GM19351 (cell line): Measurements from ENCODE around the gene MDFIC.

ENCODE experiments used
- ATAC-seq: cut with Tn5 transposase; IDR thresholded peaks from one replicate; pipeline ENCODE4 v1.9.1; 2021; ENCODE audit warnings: mild to moderate bottlenecking, moderate library complexity; ENCODE audit not compliant: unreplicated experiment

MDFIC gene

GRCh38 chr7:114949231-114949630 lies 27.3 kb downstream of the MDFIC start:
- ATAC-seq, result no peak

- ATAC-seq, result no peak
Observed at GRCh38 chr7:114952296-114952695, 30.4 kb downstream of the MDFIC start.

- ATAC-seq, result no peak
Observed at GRCh38 chr7:114953724-114954123, 31.8 kb downstream of the MDFIC start.

DNA sequence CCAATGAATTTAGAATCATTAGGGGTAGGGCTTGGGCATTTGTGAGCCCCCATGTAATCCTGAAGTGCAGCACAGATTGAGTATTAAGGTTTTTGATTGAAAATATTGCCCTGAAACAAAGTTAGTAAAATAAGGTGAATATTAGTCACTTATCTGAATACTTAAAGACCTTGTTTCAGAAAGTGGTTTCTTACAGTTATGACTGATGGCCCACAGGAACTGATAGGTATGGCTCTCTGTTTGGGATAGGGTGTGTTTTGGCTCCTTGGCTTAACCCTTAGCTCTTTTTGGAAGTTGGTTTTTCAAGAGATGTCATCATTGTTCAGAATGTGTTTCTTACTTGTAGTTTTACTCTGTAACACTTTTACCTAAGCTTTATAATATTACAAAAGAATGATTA lies 34.8 kb downstream of the MDFIC start:
- ATAC-seq, result peak; percentile 47

DNA sequence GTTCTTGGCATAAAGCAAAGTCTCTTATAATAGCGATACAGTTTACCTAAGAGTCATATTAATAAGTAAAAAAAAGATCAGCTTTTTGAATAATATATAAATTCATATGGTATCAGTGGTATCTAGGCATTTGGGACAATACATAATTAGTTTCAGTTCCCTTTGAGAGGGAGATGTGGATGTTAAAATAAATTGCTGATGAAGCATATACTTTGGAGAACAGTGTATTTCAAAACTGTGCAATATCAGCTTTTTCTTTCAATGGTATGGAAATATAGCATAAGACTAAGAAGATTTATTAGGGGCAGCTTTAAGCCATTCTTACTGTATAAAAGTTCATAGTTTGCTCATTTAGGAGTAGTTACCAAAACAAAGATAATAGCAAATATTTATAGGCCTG lies 35.5 kb downstream of the MDFIC start:
- no peak for ATAC-seq

DNA sequence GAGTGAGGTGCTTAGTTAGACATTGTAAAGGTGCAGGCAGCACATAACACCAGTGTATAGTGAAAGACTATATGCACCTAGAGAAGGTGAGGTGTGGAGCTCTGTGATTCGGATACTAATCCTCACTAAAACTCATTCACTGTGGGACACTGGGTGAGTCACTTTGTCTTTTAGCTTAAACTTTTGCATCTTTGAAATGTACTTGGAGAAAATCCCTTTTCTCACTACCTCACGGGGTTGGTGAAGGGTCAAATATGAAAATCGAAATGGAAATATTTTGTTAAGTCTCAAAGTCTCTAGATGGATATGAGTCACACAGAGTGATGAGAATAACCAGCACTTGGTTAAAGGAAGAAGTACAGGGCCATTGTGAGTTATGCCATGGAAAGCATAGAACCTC lies 38.0 kb downstream of the MDFIC start:
- ATAC-seq, result peak; percentile 79

DNA sequence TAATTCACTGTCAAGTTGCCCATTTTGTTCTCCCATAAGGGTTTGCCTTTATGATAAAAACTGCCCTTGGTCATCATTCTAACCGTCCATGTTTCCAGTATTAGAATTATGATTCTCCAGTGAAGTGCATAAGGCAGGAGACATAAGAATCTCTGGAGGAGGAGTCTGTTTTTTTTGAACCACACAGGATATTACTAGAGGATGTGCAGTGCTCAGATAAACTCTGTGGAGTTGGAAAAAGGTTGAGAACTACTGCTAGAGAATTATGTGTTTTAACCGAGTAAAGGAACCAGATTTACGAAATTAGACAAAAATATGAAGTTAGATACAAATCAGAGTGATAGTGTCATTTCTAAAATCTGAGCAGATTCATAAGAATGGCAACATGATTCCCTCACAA lies 40.5 kb downstream of the MDFIC start:
- ATAC-seq, result no peak

DNA sequence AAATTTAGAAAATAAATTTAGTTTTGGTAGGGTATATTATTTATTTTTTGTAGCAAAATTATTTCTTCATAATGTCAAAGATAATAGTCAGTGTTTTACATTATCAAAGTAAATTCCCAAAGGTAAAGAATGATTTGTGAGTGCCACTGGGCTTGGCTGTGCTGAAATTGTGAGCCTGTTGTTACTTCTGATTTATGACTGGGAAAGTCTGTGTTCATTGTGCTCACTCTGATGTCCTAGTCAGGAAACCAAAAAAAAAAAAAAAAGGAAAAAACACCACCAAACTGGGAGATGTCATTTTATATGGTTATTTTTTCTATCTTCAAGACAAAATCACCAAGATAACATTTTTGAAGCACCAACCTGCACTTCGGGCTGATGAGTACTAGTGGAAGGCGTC lies 44.3 kb downstream of the MDFIC start:
- no peak for ATAC-seq

GRCh38 chr7:114969096-114969495 lies 47.2 kb downstream of the MDFIC start:
- no peak for ATAC-seq

DNA sequence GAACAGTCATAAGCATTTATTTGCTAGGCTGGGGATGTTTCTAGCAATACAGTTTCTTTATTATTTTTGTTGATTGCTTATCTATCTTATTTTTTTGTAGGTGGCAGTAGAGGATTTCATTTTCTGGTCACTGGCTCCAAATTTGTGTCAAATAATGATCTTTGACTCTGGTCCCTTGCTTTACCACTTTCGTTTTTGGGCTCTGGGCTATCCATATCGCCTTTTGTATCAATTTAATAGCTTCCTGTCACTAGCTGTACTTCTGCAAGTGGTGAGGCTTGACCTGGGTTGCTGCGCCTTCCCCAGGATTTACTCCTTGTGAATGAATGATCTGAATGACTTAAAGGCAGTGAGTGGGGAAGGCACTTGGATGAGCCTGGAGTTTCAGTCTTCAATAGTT lies 48.4 kb downstream of the MDFIC start:
- ATAC-seq, result no peak

- no peak for ATAC-seq
Observed at GRCh38 chr7:114970732-114971131, 48.8 kb downstream of the MDFIC start.

- no peak for ATAC-seq
Observed at GRCh38 chr7:114972567-114972966, 50.7 kb downstream of the MDFIC start.

- ATAC-seq, result no peak
Observed at GRCh38 chr7:114973147-114973546, 51.3 kb downstream of the MDFIC start.

DNA sequence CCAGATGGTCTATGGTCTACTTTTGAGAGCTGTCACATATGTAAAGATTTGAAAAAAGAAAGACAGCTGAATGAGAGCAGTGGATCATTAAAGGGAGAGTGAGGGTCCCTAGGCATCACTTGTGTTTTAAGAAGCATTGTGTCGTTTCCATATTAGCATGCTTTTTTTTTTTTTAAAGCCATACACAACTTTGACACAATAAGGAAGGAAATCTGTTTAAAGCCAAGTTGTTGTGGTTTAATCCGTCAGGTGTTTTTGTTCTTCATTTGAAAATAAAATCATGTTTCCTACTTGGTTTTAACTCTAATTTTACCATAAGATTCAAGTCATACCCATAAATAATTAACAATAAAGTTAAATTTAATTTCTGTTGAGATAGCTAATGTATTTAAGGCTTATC lies 53.5 kb downstream of the MDFIC start:
- no peak for ATAC-seq

DNA sequence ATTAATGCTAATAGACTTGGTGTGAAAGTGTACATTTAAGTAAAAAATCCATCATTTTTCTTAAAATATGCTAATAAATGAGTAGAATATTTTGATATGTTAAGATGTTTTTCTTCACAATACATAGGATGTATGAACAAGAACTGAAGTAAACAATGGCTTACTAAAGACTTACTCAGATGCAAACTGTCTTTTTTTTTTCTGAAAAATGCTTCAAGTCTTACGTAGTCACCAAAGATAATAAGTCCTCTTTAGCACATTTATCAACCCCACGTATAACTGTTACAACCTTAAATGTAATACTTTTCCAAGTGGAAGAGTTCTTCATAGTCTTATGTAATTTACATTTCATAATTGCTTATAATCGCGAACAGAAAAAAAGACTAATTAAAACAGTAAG lies 54.8 kb downstream of the MDFIC start:
- ATAC-seq, result no peak

GRCh38 chr7:114977277-114977676 lies 55.4 kb downstream of the MDFIC start:
- ATAC-seq, result no peak

DNA sequence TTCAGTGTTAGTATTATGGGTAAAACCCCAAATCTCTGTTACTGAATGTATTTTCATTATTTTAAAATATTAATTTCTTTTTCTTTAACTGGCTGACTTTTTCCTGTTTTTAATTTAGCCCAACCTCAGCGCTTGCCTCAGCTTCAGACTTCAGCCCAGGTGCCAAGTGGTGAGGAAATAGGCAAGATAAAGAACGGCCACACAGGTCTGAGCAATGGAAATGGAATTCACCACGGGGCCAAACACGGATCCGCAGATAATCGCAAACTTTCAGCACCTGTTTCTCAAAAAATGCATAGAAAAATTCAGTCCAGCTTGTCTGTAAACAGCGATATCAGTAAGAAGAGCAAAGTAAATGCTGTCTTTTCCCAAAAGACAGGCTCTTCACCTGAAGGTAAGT lies 57.5 kb downstream of the MDFIC start:
- ATAC-seq, result no peak

DNA sequence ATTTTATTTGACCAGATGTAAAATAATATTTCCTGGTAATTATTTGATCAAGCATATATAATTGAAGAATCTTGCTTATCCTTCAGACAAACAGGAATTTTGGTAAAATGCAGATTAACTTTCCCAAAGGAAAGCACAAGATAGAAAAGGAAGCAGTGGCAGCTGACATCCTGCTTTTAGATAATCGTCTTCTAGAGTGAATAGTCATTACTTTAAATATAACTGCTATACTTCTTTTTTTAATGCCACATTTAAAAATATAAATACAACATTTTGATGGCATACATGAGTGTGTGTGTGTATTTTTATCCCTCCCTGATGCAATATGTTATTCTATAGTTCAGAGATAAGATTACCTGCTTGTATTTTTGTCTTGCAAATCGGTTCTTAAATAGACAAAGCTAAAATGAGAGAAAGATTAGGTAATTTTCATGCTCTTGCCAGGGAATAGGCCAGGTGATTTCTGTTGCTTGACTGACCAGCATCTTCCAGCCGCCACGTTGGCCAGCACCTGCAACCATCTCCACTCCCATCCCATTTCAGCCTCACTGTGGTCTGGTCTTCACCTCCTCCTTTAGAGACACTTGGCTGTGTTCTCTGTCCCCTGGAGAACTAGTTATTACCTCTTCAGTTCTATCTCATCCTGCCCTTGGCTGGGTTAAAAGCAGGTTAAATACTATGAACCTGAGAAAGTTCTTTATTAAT lies 58.1 kb downstream of the MDFIC start:
- ATAC-seq, result no peak

- no peak for ATAC-seq
Observed at GRCh38 chr7:114981323-114981722, 59.4 kb downstream of the MDFIC start.

GRCh38 chr7:114985116-114985715 lies 63.3 kb downstream of the MDFIC start:
- ATAC-seq, result no peak

DNA sequence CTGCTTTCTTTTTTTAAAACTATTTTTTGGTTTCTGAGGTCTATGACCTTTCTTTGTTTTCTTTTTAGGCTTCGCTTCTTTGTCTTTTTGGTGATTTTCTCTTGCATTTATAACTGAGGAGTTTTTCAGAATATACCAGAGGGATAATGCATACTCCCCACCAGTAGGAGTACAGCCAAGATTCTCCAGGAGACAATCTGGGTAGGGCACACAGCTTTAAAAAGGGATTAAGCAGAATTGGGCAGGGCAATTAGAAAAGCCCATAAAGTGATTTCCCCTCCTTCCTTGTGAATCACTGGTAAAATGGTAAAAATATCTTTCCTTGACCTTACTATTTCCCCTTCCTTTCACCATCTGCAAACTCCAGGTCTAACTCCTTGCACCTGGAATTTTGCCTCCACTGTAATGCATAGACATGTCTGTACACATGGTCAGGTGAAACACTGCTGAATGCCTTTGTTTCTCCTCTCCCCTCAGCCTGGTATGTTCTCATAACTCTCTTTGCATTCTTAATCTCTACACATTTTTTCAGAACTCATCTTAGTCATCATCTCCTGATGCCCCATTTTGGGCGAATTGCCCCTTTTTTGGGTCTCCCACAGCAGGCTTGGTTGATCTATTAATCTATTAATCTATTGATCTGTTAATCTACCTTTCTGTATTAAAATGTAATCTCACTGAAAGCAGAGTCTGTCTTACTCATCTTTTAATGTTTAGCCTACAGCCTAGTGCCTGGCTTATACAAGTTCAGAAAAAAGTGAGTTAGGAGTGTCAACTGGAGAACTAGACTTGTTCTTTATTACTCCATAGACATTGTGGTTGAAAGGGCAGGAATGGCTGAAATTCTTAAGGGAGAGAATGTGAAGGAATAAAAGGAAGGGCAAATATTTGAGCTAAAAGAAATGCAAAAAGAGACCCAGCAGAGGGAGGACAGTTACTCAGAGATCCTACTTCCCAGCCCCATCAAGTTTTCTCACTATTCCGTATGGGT lies 64.6 kb downstream of the MDFIC start:
- no peak for ATAC-seq

DNA sequence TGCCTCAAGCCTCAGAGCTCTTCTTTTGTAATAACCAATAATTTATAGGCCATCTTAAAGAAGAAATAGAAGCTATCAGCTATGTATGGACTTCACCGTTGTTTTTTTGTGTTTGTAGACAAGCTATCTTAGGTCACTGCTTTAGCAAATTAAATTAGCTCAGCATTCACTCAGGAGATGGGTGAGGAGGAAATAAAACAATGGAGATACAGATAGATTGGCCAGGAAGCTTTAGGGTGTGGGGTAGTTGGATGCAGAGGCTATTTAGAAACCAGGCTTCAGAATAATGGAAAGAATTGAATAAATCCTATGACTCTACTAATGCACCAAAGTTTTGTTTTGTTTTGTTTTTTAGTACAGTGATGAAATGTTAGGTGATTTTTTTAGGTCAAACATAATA lies 66.1 kb downstream of the MDFIC start:
- ATAC-seq, result no peak
